Measurements from ENCODE around the gene WRAP73. TPM values are rescaled to one million over a fixed set of nuclear protein-coding genes. Genes with fewer than 3 reads are reported as not detected.

WRAP73 gene
- total RNA-seq, 1 experiment from 2014 or later, result 14.9 TPM

GRCh38 chr1:3603571-3604467, 46.1 kb downstream of the WRAP73 start:
- no peak overlapping the region for H3K4me3 Mint-ChIP-seq (ENCODE audit: low read depth, unreplicated experiment)
- CTCF ChIA-PET, result interaction anchor here (0.8 to 1.5 kb wide), 3 partner anchors 15 to 151 kb away, joined by 3 to 4 read pairs (median 3); no protein-coding TSS in a partner anchor
- intact Hi-C loops (cut with micrococcal nuclease; ENCODE audit: unreplicated experiment), result no loop called here

GRCh38 chr1:3603156-3603555, 46.7 kb downstream of the WRAP73 start:
- Mint-ChIP-seq H3K4me3 (ENCODE audit: low read depth, unreplicated experiment) (no peak overlapping the region), H3K27ac (ENCODE audit: unreplicated experiment) (no peak overlapping the region), H3K27me3 (ENCODE audit: unreplicated experiment) (no peaks in the 10 kb centered on the region), H3K9me3 (ENCODE audit: low read depth, unreplicated experiment) (no peaks in the 10 kb centered on the region), H3K4me1 (ENCODE audit: low read depth, unreplicated experiment) (no peaks in the 10 kb centered on the region), H3K36me3 (ENCODE audit: insufficient read depth, unreplicated experiment) (peaks cover 7% of the 10 kb centered on the region)
- CTCF ChIA-PET, result no interaction called here
- intact Hi-C loops (cut with micrococcal nuclease; ENCODE audit: unreplicated experiment), result no loop called here
- DNase-seq, result no peak
- no TSS peak for BruUV-seq (replicated peaks)
- no peak for TF ChIP-seq CTCF (IDR thresholded peaks at IDR 0.05; ENCODE audit: unreplicated experiment)

More at GRCh38 chr1:3603571-3604467, 46.1 kb downstream of the WRAP73 start:
- TF ChIP-seq CTCF (IDR thresholded peaks at IDR 0.05; ENCODE audit: unreplicated experiment), result no peak
- Mint-ChIP-seq H3K27me3 (ENCODE audit: unreplicated experiment) (no peaks in the 10 kb centered on the region), H3K36me3 (ENCODE audit: insufficient read depth, unreplicated experiment) (peaks cover 4% of the 10 kb centered on the region), H3K27ac (ENCODE audit: unreplicated experiment) (no peak overlapping the region), H3K4me1 (ENCODE audit: low read depth, unreplicated experiment) (no peaks in the 10 kb centered on the region), H3K9me3 (ENCODE audit: low read depth, unreplicated experiment) (no peaks in the 10 kb centered on the region)
- no peak for DNase-seq
- BruUV-seq (replicated peaks), result no TSS peak

- BruUV-seq (replicated peaks), result no TSS peak
- H3K27me3 Mint-ChIP-seq (ENCODE audit: unreplicated experiment), result no peaks in the 10 kb centered on the region
- peaks cover 12% of the 10 kb centered on the region for H3K36me3 Mint-ChIP-seq (ENCODE audit: insufficient read depth, unreplicated experiment)
- H3K9me3 Mint-ChIP-seq (ENCODE audit: low read depth, unreplicated experiment), result no peaks in the 10 kb centered on the region
- no peak for TF ChIP-seq CTCF (IDR thresholded peaks at IDR 0.05; ENCODE audit: unreplicated experiment)
- intact Hi-C loops (cut with micrococcal nuclease; ENCODE audit: unreplicated experiment), result no loop called here
- no peak overlapping the region for H3K27ac Mint-ChIP-seq (ENCODE audit: unreplicated experiment)
- H3K4me1 Mint-ChIP-seq (ENCODE audit: low read depth, unreplicated experiment), result no peaks in the 10 kb centered on the region
- CTCF ChIA-PET, result no interaction called here
- DNase-seq, result no peak
- H3K4me3 Mint-ChIP-seq (ENCODE audit: low read depth, unreplicated experiment), result no peak overlapping the region
Observed at GRCh38 chr1:3602375-3602774, 47.5 kb downstream of the WRAP73 start.

GRCh38 chr1:3601743-3602142, 48.2 kb downstream of the WRAP73 start:
- TF ChIP-seq CTCF (IDR thresholded peaks at IDR 0.05; ENCODE audit: unreplicated experiment), result no peak

More at GRCh38 chr1:3601743-3602142, 48.2 kb downstream of the WRAP73 start:
- no peak for DNase-seq
- no peaks in the 10 kb centered on the region for H3K27me3 Mint-ChIP-seq (ENCODE audit: unreplicated experiment)
- H3K4me1 Mint-ChIP-seq (ENCODE audit: low read depth, unreplicated experiment), result no peaks in the 10 kb centered on the region
- H3K9me3 Mint-ChIP-seq (ENCODE audit: low read depth, unreplicated experiment), result no peaks in the 10 kb centered on the region
- H3K36me3 Mint-ChIP-seq (ENCODE audit: insufficient read depth, unreplicated experiment), result peaks cover 13% of the 10 kb centered on the region
- CTCF ChIA-PET, result no interaction called here
- no peak overlapping the region for H3K27ac Mint-ChIP-seq (ENCODE audit: unreplicated experiment)
- H3K4me3 Mint-ChIP-seq (ENCODE audit: low read depth, unreplicated experiment), result no peak overlapping the region
- no TSS peak for BruUV-seq (replicated peaks)
- intact Hi-C loops (cut with micrococcal nuclease; ENCODE audit: unreplicated experiment), result no loop called here
